Liver (tissue), 3 donors: Measurements from ENCODE around the gene AMN1.

Experiments used
- RAD21 ChIP-seq, 2 donors: IDR thresholded peaks; 2 replicates each; pipeline ENCODE4 v1.6.1; 2016; ENCODE audit warnings: antibody characterized with exemption in 2 of 2, mild to moderate bottlenecking in 2 of 2
- TF ChIP-seq, protein P1 (sequence below): fragments of 150-350 bp; IDR thresholded peaks from 2 replicates; pipeline ENCODE4 v1.5.1; 2017; ENCODE audit warnings: improper control_type of control experiment, low read depth, low read length; ENCODE audit not compliant: missing input control
- TF ChIP-seq, protein P2 (sequence below): IDR thresholded peaks from 2 replicates; pipeline ENCODE4 v1.6.1; 2016; ENCODE audit warnings: antibody characterized with exemption, mild to moderate bottlenecking
- donor health status: healthy.
- donor health status: healthy.

DNA sequence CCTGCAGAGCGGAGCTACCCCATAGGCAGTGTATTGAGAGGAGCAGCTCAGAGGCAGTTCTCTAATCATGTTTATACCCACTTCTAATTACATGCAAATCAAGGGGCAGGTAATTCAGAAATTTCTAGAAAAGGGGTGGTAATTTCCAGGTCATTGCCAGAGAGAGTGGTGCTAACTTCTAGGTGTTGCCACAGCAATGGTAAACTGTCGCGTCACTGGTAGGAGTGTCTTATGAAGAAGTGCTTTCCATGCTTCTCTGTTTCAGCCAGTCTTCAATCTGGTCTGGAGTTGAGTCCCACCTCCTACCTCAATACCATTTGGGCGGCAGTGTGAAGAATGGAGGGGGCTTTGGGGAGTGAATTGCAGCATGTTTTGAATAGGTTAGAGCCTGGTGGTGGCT, 8.5 kb upstream of the AMN1 start:
- TF ChIP-seq, protein P1, sequence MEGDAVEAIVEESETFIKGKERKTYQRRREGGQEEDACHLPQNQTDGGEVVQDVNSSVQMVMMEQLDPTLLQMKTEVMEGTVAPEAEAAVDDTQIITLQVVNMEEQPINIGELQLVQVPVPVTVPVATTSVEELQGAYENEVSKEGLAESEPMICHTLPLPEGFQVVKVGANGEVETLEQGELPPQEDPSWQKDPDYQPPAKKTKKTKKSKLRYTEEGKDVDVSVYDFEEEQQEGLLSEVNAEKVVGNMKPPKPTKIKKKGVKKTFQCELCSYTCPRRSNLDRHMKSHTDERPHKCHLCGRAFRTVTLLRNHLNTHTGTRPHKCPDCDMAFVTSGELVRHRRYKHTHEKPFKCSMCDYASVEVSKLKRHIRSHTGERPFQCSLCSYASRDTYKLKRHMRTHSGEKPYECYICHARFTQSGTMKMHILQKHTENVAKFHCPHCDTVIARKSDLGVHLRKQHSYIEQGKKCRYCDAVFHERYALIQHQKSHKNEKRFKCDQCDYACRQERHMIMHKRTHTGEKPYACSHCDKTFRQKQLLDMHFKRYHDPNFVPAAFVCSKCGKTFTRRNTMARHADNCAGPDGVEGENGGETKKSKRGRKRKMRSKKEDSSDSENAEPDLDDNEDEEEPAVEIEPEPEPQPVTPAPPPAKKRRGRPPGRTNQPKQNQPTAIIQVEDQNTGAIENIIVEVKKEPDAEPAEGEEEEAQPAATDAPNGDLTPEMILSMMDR, result no peak
- TF ChIP-seq, protein P2, sequence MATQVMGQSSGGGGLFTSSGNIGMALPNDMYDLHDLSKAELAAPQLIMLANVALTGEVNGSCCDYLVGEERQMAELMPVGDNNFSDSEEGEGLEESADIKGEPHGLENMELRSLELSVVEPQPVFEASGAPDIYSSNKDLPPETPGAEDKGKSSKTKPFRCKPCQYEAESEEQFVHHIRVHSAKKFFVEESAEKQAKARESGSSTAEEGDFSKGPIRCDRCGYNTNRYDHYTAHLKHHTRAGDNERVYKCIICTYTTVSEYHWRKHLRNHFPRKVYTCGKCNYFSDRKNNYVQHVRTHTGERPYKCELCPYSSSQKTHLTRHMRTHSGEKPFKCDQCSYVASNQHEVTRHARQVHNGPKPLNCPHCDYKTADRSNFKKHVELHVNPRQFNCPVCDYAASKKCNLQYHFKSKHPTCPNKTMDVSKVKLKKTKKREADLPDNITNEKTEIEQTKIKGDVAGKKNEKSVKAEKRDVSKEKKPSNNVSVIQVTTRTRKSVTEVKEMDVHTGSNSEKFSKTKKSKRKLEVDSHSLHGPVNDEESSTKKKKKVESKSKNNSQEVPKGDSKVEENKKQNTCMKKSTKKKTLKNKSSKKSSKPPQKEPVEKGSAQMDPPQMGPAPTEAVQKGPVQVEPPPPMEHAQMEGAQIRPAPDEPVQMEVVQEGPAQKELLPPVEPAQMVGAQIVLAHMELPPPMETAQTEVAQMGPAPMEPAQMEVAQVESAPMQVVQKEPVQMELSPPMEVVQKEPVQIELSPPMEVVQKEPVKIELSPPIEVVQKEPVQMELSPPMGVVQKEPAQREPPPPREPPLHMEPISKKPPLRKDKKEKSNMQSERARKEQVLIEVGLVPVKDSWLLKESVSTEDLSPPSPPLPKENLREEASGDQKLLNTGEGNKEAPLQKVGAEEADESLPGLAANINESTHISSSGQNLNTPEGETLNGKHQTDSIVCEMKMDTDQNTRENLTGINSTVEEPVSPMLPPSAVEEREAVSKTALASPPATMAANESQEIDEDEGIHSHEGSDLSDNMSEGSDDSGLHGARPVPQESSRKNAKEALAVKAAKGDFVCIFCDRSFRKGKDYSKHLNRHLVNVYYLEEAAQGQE, result no peak
- TF ChIP-seq RAD21 (IDR thresholded peaks at IDR 0.05), result no peak
